Measurements from ENCODE around the gene CAMSAP3.
A peak's percentile ranks its signal among the peaks of the same experiment; 100 is the strongest.
"Not testable (repeated sequence)": the region's sequence is repeated elsewhere in the genome, so short reads cannot be mapped to it uniquely, and the experiment has no call there.

CAMSAP3 gene

DNA sequence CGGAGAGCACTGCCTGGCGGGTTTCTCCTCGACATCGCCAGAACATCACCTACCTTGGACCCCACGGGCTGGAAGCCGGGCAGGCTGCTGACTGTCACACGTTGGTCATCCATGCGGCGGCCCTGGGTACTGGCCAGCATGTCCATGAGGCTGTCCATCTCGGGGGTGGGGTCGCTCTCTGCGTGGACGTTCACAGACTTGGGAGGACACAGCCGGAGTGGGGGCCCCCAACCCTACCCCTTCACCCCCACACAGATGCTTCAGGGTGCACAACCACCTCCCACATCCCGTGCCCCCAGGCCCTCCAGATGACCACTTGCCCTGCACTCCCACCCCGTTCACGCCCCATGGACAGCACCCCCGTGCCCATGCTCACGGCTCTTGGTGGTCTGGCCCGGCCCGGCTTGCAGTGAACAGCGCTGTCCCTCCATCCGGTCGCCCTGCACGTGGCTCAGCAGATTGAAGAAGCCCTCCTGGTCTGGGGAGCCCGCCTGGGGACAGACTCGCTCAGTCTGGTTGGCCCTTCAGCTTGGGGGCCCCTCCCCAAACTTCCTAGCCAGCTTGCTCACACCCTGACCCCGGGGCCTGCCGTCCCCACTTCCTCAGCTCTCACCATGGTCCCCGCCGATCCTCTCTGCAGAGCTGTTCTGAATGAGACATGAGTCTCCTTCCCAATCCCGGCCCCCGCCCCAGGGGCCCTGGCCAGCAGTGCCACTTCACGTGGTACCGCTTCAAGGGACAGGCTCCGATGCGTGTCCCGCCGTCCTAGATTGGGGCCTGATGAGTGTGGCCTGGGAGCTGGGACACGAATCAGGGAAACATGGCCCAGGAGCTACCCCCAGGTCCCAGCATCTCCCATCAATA lies 36.9 kb downstream of the CAMSAP3 start:
- DNase-seq, result no peak

DNA sequence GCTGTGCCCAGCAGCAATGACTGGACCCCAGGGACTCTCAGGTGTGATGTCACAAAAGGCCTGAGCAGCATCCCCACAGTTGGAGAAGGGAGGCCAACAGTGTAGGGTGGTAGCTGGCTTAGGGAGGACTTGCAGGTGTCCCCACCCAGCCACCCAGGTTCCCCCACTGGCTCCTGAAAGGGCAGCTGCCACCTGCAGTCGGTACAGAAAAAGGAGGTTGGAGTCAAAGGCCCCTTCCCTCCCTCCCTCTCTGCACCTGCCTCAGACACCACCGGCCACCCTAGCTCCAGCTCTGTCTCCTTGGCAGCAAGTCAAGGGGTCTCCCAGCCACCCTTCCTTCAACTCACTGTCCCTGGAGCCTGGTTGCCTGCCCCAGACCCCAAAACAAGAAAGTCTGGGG lies 38.0 kb downstream of the CAMSAP3 start, which contains the start of gene PCP2:
Gene PCP2, minus strand, starts transcription at position 22 of the 400 bp plus-strand sequence. CDS start 262 bp downstream, outside the sequence.
- DNase-seq, result no peak

GRCh38 chr19:7635670-7636069 lies 40.0 kb downstream of the CAMSAP3 start:
- DNase-seq, result no peak

GRCh38 chr19:7636317-7636690 lies 40.6 kb downstream of the CAMSAP3 start:
- no peak for DNase-seq

GRCh38 chr19:7636691-7637373 lies 41.2 kb downstream of the CAMSAP3 start, which contains the start of gene STXBP2:
Gene STXBP2 (plus strand): TSS chr19:7637110. CDS start chr19:7637150, 40 bp downstream.
- DNase-seq, result peak; percentile 89

DNA sequence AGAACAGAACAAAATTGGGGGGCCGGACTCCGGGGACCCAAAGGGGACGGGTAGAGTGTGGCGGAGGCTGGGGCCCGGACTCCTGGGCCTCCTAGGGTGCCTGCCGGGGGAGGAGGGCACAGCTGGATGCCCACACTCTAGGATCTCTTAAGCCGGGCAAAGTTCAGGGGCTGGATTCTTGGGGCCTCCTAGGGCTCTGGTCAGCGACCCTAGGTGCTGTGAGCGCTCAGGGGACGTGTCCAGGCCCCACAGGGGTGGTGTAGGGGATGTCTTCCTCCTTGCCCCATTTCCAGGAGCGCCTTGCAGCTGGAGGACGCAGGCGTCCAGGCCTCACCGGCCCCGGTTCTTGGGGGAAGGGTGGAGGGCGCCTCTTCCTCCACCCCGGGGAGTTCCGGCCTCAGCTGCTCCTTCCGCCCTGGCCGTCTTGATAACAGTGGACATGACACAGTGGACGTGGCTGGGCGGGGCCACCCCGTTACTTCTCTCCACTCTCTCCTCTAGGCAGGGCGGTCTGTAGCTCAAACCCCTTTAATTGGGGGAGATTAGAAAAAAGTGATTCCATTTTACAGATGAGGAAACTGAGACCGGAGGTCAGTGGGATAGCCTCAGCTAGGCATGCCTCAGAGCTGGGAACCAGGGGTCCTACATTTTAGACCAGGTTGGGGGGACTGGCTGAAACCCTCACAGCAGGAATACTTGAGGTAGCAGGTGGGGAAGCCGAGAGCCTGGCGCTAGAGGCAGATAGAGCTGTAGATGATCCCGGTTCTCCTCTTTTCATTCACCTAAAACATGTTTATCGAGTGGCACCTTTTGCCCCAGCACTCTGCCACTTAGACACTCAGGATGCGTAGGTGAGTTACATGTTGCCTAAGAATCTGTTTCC lies 42.0 kb downstream of the CAMSAP3 start:
- no peak for DNase-seq

DNA sequence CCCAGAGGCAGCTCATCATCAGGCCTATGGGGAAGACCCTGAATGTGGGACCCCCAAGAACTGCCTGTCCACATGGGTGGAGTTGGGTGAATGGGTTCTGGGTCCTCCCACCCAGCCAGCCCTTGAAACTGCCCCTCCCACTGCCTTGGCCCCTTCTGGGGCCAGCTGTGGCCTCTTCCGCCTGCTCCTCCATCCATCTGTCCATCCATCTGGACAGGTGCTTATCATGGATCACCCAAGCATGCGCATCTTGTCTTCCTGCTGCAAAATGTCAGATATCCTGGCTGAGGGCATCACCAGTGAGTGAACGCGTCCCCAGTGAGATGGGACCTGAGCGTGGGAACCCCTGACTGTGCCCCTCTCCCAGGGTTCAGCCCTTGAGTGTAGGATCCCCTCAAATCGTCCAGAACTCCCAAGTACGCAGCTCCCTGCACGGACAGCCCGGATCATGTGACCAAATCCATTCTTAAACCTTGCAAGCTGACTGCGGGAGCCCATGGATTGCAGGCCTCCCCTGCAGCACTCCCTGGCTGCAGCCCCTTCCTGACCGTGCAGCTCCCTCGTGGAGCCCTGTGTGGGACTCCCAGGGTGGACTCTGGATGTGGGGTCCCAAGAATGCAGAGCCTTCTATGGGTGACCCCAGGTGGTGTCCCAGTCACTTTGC lies 43.3 kb downstream of the CAMSAP3 start:
- no peak for DNase-seq

DNA sequence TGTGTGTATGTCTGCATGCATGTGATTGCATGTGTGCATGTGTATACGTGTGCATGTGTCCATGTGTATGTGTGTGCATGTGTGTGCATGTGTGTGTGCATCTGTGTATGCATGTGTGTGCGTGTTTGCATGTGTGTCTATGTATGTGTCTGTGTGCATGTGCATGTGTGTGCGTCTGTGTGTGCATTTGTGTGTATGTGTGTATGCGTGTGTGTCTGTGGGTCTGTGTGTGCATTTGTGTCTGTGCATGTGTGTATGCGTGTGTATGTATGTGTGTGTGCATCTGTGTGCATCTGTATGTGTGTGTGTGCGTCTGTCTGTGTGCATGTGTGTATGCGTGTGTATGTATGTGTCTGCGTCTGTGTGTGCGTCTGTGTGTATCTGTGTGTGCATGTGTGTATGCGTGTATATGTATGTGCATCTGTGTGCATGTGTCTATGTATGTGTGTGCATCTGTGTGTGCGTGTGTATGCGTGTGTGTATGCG lies 44.2 kb downstream of the CAMSAP3 start:
- DNase-seq, result no peak

GRCh38 chr19:7640803-7641202 lies 45.1 kb downstream of the CAMSAP3 start:
- no peak for DNase-seq

- DNase-seq, result no peak
Measured at GRCh38 chr19:7641290-7642276, 45.9 kb downstream of the CAMSAP3 start.

- DNase-seq, result no peak
Measured at GRCh38 chr19:7642295-7643030, 46.8 kb downstream of the CAMSAP3 start.

- DNase-seq, result no peak
Measured at GRCh38 chr19:7643031-7643415, 47.4 kb downstream of the CAMSAP3 start.

DNA sequence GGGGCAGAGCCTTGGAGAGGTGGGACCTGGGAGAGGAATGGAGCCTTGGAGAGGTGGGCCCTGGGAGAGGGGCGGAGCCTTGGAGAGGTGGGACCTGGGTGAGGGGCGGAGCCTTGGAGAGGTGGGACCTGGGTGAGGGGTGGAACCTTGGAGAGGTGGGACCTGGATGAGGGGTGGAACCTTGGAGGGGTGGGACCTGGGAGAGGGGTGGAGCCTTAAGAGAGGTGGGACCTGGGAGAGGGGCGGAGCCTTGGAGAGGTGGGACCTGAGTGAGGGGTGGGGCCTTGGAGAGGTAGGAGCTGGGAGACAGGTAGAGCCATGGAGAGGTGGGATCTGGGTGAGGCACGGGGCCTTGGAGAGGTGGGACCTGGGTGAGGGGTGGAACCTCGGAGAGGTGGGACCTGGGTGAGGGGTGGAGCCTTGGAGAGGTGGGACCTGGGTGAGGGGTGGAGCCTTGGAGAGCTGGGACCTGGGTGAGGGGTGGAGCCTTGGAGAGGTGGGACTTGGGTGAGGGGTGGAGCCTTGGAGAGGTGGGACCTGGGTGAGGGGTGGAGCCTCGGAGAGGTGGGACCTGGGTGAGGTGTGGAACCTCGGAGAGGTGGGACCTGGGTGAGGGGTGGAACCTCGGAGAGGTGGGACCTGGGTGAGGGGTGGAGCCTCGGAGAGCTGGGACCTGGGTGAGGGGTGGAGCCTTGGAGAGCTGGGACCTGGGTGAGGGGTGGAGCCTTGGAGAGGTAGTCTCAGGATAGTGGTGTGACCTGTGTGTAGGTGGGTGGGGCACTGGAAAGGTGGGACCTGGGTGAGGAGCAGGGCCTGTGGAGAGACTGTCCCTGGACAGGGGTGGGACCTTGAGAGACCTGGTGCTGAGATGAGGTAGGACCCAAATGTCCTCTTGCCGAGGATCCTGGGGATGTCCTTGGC lies 48.2 kb downstream of the CAMSAP3 start:
- DNase-seq, result not testable (repeated sequence)

DNA sequence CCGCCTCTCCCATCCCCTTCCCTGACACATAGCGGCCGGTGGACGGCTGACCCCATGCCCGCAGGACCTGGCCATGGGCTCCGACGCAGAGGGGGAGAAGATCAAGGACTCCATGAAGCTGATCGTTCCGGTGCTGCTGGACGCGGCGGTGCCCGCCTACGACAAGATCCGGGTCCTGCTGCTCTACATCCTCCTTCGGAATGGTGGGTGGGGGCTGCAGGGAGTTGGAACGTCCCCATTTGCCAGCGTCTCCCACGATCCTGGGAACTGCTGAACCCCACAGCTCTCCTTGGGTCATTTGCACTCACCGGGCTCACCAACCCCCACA lies 48.9 kb downstream of the CAMSAP3 start:
- DNase-seq, result no peak

DNA sequence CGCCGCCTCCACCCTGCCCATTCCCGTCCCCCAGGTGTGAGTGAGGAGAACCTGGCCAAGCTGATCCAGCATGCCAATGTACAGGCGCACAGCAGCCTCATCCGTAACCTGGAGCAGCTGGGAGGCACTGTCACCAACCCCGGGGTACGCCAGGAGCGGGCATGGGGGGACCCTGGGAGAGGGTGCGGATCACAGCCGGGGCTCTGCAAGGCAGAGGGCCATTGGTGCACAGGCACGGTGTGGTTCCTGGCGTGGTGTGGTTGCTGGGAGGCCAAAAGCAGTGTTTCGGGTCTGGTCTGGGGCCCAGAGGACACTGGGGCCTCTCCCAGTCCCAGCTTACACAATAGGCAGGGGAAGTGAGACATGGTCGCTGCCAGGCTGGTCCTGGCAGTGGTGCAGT lies 49.5 kb downstream of the CAMSAP3 start:
- no peak for DNase-seq

DNA sequence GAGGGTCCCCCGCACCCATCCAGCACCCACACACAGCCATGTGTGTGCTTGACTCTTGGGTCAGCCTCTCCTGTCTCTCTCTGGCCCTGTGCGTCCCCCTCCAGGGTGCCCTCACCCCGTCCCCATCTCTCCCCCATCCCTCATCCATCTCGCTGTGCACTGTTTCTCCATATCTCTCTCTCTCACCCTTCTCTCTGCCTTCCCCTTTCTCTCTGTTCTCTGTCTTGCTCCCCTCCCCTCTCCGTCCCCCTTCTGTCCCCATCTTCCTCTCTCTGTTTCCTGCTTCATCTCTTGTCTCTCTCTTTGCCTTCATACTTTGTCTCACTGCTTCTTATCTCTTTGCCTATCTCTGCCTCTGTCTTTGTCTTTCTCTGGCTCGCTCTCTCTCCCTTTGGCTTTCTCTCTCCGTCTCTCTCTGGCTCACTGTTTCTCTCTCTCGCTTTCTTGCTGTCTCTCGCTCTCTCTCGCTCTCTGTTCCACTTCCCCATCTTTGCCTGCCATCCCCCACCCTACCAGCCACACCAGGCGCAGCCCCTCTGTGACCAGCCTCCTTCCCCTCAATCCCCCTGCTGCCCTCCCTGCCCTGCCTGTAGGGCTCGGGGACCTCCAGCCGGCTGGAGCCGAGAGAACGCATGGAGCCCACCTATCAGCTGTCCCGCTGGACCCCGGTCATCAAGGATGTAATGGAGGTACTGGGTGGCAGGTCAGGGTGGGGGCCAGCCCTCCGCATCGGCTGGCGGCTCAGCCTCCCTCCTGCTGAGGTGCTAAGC lies 50.2 kb downstream of the CAMSAP3 start:
- no peak for DNase-seq

GRCh38 chr19:7646426-7646700 lies 50.7 kb downstream of the CAMSAP3 start:
- no peak for DNase-seq

DNA sequence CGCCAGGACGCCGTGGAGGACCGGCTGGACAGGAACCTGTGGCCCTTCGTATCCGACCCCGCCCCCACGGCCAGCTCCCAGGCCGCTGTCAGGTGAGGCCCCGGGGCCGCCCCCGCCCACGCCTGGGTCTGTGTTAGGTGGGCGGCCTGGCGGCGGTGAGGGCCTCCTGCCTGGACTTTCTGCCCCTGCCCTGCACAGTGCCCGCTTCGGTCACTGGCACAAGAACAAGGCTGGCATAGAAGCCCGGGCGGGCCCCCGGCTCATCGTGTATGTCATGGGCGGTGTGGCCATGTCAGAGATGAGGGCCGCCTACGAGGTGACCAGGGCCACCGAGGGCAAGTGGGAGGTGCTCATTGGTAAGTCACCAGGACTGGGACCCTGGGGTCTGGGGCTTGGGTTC lies 51.5 kb downstream of the CAMSAP3 start:
- no peak for DNase-seq
